ENCODE data around the gene PRXL2A. TPM values are rescaled to one million over a fixed set of nuclear protein-coding genes. Genes with fewer than 3 reads are reported as not detected.
A peak's percentile ranks its signal among the peaks of the same experiment; 100 is the strongest.

PRXL2A gene
- polyA plus RNA-seq, 3 donors = 0.61 to 4.1 (median 3.4) TPM

GRCh38 chr10:80480852-80481251 lies 72.5 kb downstream of the PRXL2A start:
- Histone ChIP-seq H3K4me3 (replicated peaks in 1 of 3; ENCODE audit: low read depth in 2 of 3, low read length in 3 of 3) (no peak overlapping the region), H3K27ac (ENCODE audit: low read depth in 1 of 2, low read length in 2 of 2) (peak overlapping the region in 1 of 2 donors; percentile 34), H4K20me1 (ENCODE audit: insufficient read depth, low read length) (peaks cover 85% of the 10 kb centered on the region), H3K4me2 (replicated peaks; ENCODE audit: extremely low read depth, low read length, poor library complexity, severe bottlenecking) (no peak overlapping the region), H3K36me3 (replicated peaks in 1 of 2; ENCODE audit: control insufficient read depth in 1 of 2, insufficient read depth in 2 of 2, low read length in 2 of 2) (peaks cover 2 to 32% of the 10 kb centered on the region in 2 donors), H3K27me3 (ENCODE audit: control insufficient read depth in 2 of 2, insufficient read depth in 2 of 2, low read length in 2 of 2) (no peaks in the 10 kb centered on the region), H3K79me2 (ENCODE audit: insufficient read depth, low read length) (peaks cover 88% of the 10 kb centered on the region), H3K9me3 (replicated peaks in 1 of 2; ENCODE audit: control insufficient read depth in 1 of 2, insufficient read depth in 1 of 2, low read length in 2 of 2) (no peaks in the 10 kb centered on the region), H2AFZ (ENCODE audit: insufficient read depth, low read depth, low read length, poor library complexity, severe bottlenecking) (no peak overlapping the region), H3K9ac (ENCODE audit: insufficient read depth, low read length, poor library complexity, severe bottlenecking) (no peak overlapping the region), H3K4me1 (ENCODE audit: control insufficient read depth in 1 of 2, insufficient read depth in 2 of 2, low read length in 2 of 2) (peaks cover 38 to 58% of the 10 kb centered on the region in 2 donors)
- peaks cover 0 to 2% (median 0%) of the 10 kb centered on the region in 3 donors for H3K27me3 Mint-ChIP-seq (ENCODE audit: low read depth in 3 of 3)
- whole genome bisulfite sequencing (ENCODE audit: insufficient coverage) = 90% methylated on average over 4 of the region's 5 CpGs
- H3K9me3 Mint-ChIP-seq = peaks cover 0 to 6% (median 0%) of the 10 kb centered on the region in 7 donors
- TF ChIP-seq, protein P1, sequence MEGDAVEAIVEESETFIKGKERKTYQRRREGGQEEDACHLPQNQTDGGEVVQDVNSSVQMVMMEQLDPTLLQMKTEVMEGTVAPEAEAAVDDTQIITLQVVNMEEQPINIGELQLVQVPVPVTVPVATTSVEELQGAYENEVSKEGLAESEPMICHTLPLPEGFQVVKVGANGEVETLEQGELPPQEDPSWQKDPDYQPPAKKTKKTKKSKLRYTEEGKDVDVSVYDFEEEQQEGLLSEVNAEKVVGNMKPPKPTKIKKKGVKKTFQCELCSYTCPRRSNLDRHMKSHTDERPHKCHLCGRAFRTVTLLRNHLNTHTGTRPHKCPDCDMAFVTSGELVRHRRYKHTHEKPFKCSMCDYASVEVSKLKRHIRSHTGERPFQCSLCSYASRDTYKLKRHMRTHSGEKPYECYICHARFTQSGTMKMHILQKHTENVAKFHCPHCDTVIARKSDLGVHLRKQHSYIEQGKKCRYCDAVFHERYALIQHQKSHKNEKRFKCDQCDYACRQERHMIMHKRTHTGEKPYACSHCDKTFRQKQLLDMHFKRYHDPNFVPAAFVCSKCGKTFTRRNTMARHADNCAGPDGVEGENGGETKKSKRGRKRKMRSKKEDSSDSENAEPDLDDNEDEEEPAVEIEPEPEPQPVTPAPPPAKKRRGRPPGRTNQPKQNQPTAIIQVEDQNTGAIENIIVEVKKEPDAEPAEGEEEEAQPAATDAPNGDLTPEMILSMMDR (IDR thresholded peaks at IDR 0.05) = no peak
- H3K36me3 Mint-ChIP-seq = peaks cover 43 to 66% of the 10 kb centered on the region in 2 donors
- H3K4me3 Mint-ChIP-seq = no peak overlapping the region
- peaks cover 72% of the 10 kb centered on the region for H3K4me1 Mint-ChIP-seq
- no peak for DNase-seq
- H3K27ac Mint-ChIP-seq = peak overlapping the region in 1 of 7 donors; percentile 11
- intact Hi-C loops (cut with micrococcal nuclease) = no loop called here

GRCh38 chr10:80484243-80484642 lies 75.9 kb downstream of the PRXL2A start:
- Histone ChIP-seq H3K4me2 (replicated peaks; ENCODE audit: extremely low read depth, low read length, poor library complexity, severe bottlenecking) (no peak overlapping the region), H3K9me3 (replicated peaks in 1 of 2; ENCODE audit: control insufficient read depth in 1 of 2, insufficient read depth in 1 of 2, low read length in 2 of 2) (no peaks in the 10 kb centered on the region), H3K27ac (ENCODE audit: low read depth in 1 of 2, low read length in 2 of 2) (peak overlapping the region; percentile 42 to 90), H3K36me3 (replicated peaks in 1 of 2; ENCODE audit: control insufficient read depth in 1 of 2, insufficient read depth in 2 of 2, low read length in 2 of 2) (peaks cover 4 to 11% of the 10 kb centered on the region in 2 donors), H4K20me1 (ENCODE audit: insufficient read depth, low read length) (peaks cover 89% of the 10 kb centered on the region), H3K79me2 (ENCODE audit: insufficient read depth, low read length) (peaks cover 92% of the 10 kb centered on the region), H3K27me3 (ENCODE audit: control insufficient read depth in 2 of 2, insufficient read depth in 2 of 2, low read length in 2 of 2) (no peaks in the 10 kb centered on the region), H2AFZ (ENCODE audit: insufficient read depth, low read depth, low read length, poor library complexity, severe bottlenecking) (no peak overlapping the region), H3K9ac (ENCODE audit: insufficient read depth, low read length, poor library complexity, severe bottlenecking) (no peak overlapping the region), H3K4me3 (replicated peaks in 1 of 3; ENCODE audit: low read depth in 2 of 3, low read length in 3 of 3) (peak overlapping the region in 1 of 3 experiments; percentile 66), H3K4me1 (ENCODE audit: control insufficient read depth in 1 of 2, insufficient read depth in 2 of 2, low read length in 2 of 2) (peaks cover 67 to 74% of the 10 kb centered on the region in 2 donors)
- H3K36me3 Mint-ChIP-seq = peaks cover 35 to 48% of the 10 kb centered on the region in 2 donors
- peak overlapping the region in 6 of 7 donors; percentile 90 to 97 (median 95) for H3K27ac Mint-ChIP-seq
- WGBS (ENCODE audit: insufficient coverage) = 100% methylated on average over 1 of the region's 6 CpGs
- intact Hi-C loops (cut with micrococcal nuclease) = loop anchor here in 1 of 2 donors (2.0 kb wide), 1 partner anchor 15 kb away; no protein-coding TSS in a partner anchor
- H3K27me3 Mint-ChIP-seq (ENCODE audit: low read depth in 3 of 3) = peaks cover 0 to 2% (median 0%) of the 10 kb centered on the region in 3 donors
- TF ChIP-seq, protein P1 (IDR thresholded peaks at IDR 0.05) = no peak
- H3K4me1 Mint-ChIP-seq = peaks cover 82% of the 10 kb centered on the region
- H3K9me3 Mint-ChIP-seq = no peaks in the 10 kb centered on the region
- H3K4me3 Mint-ChIP-seq = peak overlapping the region in 1 of 2 donors; percentile 40
- no peak for DNase-seq
